SH-SY5Y (cell line): Measurements from ENCODE around the gene ARFIP2.

Experiments used
- GATA2 ChIP-seq: IDR thresholded peaks from 2 replicates; pipeline ENCODE4 v1.6.1; 2011; ENCODE audit warnings: mild to moderate bottlenecking, low read depth, low read length
- GATA3 ChIP-seq: IDR thresholded peaks from 2 replicates; pipeline ENCODE4 v1.6.1; 2011; ENCODE audit warnings: low read depth, mild to moderate bottlenecking, low read length, moderate library complexity

DNA sequence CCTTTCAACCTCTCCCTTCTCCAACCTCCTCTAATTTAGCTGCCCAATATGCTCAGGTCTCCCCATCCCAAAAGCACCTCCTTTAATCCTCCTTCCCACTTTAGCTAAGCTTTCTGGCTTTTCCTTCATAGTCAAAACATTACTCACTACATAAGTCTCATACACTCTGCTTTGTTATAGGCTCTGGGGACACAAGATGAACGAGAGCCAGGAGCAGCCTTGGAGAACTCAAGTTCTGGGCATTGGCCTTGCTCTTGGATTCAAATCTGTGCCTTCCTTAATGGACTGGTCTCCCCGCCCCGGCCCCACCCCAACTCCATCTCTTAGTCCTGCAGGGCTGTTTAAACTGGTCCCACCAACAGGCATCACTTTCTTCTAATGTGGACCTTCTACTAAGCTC is 28.9 kb downstream of the ARFIP2 start:
- no peak for TF ChIP-seq GATA3
- no peak for TF ChIP-seq GATA2
